ENCODE measurements around the gene NMRK1. TPM values are rescaled to one million over a fixed set of nuclear protein-coding genes. Genes with fewer than 3 reads are reported as not detected.

NMRK1 gene
- total and polyA plus RNA-seq, 12 donors = 4.7 to 51.6 (median 12.3) TPM

- DNase-seq (no peak), ATAC-seq (no peak)
- TF ChIP-seq CTCF (IDR thresholded peaks at IDR 0.05) = no peak
- intact Hi-C loops (cut with DNase I) = no loop called here
- Histone ChIP-seq H3K36me3 (peaks cover 0 to 77% (median 0%) of the 10 kb centered on the region in 9 donors), H3K27ac (no peak overlapping the region), H3K9me3 (no peaks in the 10 kb centered on the region), H3K27me3 (no peaks in the 10 kb centered on the region), H3K4me1 (peaks cover 0 to 4% (median 0%) of the 10 kb centered on the region in 9 donors), H3K4me3 (no peak overlapping the region)
- WGBS, 2 donors = 50 to 74% methylated on average over 2 of the region's 2 CpGs
These were observed 18.8 kb downstream of the NMRK1 start for GRCh38 chr9:75069171-75069570.

GRCh38 chr9:75067894-75068293 is 20.1 kb downstream of the NMRK1 start:
- peaks cover 0 to 5% (median 0%) of the 10 kb centered on the region in 9 donors for H3K4me1 ChIP-seq
- H3K9me3 ChIP-seq = no peaks in the 10 kb centered on the region
- 75 to 82% methylated on average over 4 of the region's 4 CpGs for WGBS, 2 donors
- H3K27ac ChIP-seq = no peak overlapping the region
- no peak for ATAC-seq
- TF ChIP-seq CTCF (IDR thresholded peaks at IDR 0.05) = no peak
- intact Hi-C loops (cut with DNase I) = no loop called here
- no peaks in the 10 kb centered on the region for H3K27me3 ChIP-seq
- DNase-seq = no peak
- no peak overlapping the region for H3K4me3 ChIP-seq
- H3K36me3 ChIP-seq = peaks cover 0 to 84% (median 0%) of the 10 kb centered on the region in 9 donors

- intact Hi-C loops (cut with DNase I) = no loop called here
- peaks cover 0 to 89% (median 7%) of the 10 kb centered on the region in 9 donors for H3K36me3 ChIP-seq
- H3K4me3 ChIP-seq = no peak overlapping the region
- TF ChIP-seq CTCF (IDR thresholded peaks at IDR 0.05) = no peak
- H3K27me3 ChIP-seq = no peaks in the 10 kb centered on the region
- H3K9me3 ChIP-seq = no peaks in the 10 kb centered on the region
- WGBS, 2 donors = 47 to 92% methylated on average over 2 of the region's 2 CpGs
- H3K4me1 ChIP-seq = peaks cover 0 to 5% (median 0%) of the 10 kb centered on the region in 9 donors
- no peak for DNase-seq
- no peak overlapping the region for H3K27ac ChIP-seq
- no peak for ATAC-seq
These were observed 22.4 kb downstream of the NMRK1 start for GRCh38 chr9:75065510-75065909.

- DNase-seq = no peak
- Histone ChIP-seq H3K4me3 (no peak overlapping the region), H3K27ac (peak overlapping the region in 3 of 10 donors; percentile 2 to 28 (median 6)), H3K36me3 (peaks cover 0 to 88% (median 7%) of the 10 kb centered on the region in 9 donors), H3K4me1 (peaks cover 0 to 5% (median 0%) of the 10 kb centered on the region in 9 donors), H3K9me3 (peaks cover 0 to 3% (median 0%) of the 10 kb centered on the region in 11 donors), H3K27me3 (no peaks in the 10 kb centered on the region)
- ATAC-seq = peak in 6 of 8 donors; percentile 27 to 60 (median 52)
- intact Hi-C loops (cut with DNase I) = no loop called here
- 73 to 81% methylated on average over 2 of the region's 2 CpGs for WGBS, 2 donors
- TF ChIP-seq CTCF (IDR thresholded peaks at IDR 0.05) = no peak
These were observed 23.5 kb downstream of the NMRK1 start for GRCh38 chr9:75064307-75065025.
